ENCODE results near the gene EFNB3. TPM values are rescaled to one million over a fixed set of nuclear protein-coding genes. Genes with fewer than 3 reads are reported as not detected.

Gene EFNB3
- total RNA-seq, 4 donors from 2014 or later: 0.70 to 2.7 (median 1.9) TPM

GRCh38 chr17:7744416-7744815 lies 39.4 kb downstream of the EFNB3 start:
- Histone ChIP-seq H3K27ac (no peak overlapping the region), H3K9me3 (no peaks in the 10 kb centered on the region), H3K27me3 (peaks cover 0 to 33% (median 0%) of the 10 kb centered on the region in 4 donors), H3K36me3 (no peaks in the 10 kb centered on the region), H3K4me1 (peaks cover 0 to 11% (median 0%) of the 10 kb centered on the region in 3 donors), H3K4me3 (no peak overlapping the region)
- TF ChIP-seq POLR2A (IDR thresholded peaks at IDR 0.05): no peak
- TF ChIP-seq, protein P1, sequence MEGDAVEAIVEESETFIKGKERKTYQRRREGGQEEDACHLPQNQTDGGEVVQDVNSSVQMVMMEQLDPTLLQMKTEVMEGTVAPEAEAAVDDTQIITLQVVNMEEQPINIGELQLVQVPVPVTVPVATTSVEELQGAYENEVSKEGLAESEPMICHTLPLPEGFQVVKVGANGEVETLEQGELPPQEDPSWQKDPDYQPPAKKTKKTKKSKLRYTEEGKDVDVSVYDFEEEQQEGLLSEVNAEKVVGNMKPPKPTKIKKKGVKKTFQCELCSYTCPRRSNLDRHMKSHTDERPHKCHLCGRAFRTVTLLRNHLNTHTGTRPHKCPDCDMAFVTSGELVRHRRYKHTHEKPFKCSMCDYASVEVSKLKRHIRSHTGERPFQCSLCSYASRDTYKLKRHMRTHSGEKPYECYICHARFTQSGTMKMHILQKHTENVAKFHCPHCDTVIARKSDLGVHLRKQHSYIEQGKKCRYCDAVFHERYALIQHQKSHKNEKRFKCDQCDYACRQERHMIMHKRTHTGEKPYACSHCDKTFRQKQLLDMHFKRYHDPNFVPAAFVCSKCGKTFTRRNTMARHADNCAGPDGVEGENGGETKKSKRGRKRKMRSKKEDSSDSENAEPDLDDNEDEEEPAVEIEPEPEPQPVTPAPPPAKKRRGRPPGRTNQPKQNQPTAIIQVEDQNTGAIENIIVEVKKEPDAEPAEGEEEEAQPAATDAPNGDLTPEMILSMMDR (IDR thresholded peaks at IDR 0.05): no peak
- intact Hi-C loops (cut with DNase I): loop anchor here (10.0 kb wide), 2 partner anchors 70 to 240 kb away; no protein-coding TSS in a partner anchor
- WGBS, 2 donors: 62 to 74% methylated on average over 8 of the region's 8 CpGs
- DNase-seq: no peak

GRCh38 chr17:7745748-7746470 lies 40.9 kb downstream of the EFNB3 start:
- H3K4me3 ChIP-seq: no peak overlapping the region
- H3K27me3 ChIP-seq: peaks cover 0 to 18% (median 0%) of the 10 kb centered on the region in 4 donors
- H3K9me3 ChIP-seq: no peaks in the 10 kb centered on the region
- intact Hi-C loops (cut with DNase I): loop anchor here (10.0 kb wide), 2 partner anchors 69 to 239 kb away; no protein-coding TSS in a partner anchor
- no peak for TF ChIP-seq POLR2A (IDR thresholded peaks at IDR 0.05)
- TF ChIP-seq, protein P1 (IDR thresholded peaks at IDR 0.05): no peak
- no peak for DNase-seq
- H3K27ac ChIP-seq: no peak overlapping the region
- H3K4me1 ChIP-seq: peaks cover 0 to 11% (median 0%) of the 10 kb centered on the region in 3 donors
- WGBS, 2 donors: 28 to 35% methylated on average over 7 of the region's 7 CpGs
- H3K36me3 ChIP-seq: no peaks in the 10 kb centered on the region

DNA sequence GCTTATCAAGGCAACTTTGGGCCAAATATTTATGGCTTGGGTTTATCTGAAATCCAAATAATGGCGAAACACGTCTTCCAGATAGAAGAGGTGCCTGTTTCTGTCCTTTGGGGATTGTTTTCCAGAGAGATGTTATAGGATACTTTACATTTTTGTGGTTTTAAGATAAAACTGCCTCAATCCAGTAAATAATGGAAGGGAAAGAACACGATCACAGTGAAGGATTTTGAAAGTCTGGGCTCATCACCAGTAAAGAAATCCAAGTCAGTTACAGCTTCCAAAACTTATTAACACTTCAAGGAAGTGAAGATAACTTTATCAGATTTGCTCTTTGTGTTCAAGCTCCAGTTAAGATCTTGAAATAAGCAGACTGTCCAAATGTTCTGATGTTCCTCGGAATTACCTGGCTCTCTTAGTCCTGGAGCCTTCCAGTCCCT lies 42.7 kb downstream of the EFNB3 start:
- no peak overlapping the region for H3K4me3 ChIP-seq
- peaks cover 0 to 3% (median 0%) of the 10 kb centered on the region in 4 donors for H3K27me3 ChIP-seq
- DNase-seq: no peak
- H3K9me3 ChIP-seq: no peaks in the 10 kb centered on the region
- no peak overlapping the region for H3K27ac ChIP-seq
- WGBS, 2 donors: 68% methylated on average over 4 of the region's 4 CpGs
- peaks cover 0 to 11% (median 0%) of the 10 kb centered on the region in 3 donors for H3K4me1 ChIP-seq
- intact Hi-C loops (cut with DNase I): loop anchor here (10.0 kb wide), 2 partner anchors 67 to 237 kb away; no protein-coding TSS in a partner anchor
- TF ChIP-seq, protein P1 (IDR thresholded peaks at IDR 0.05): no peak
- no peak for TF ChIP-seq POLR2A (IDR thresholded peaks at IDR 0.05)
- H3K36me3 ChIP-seq: no peaks in the 10 kb centered on the region

DNA sequence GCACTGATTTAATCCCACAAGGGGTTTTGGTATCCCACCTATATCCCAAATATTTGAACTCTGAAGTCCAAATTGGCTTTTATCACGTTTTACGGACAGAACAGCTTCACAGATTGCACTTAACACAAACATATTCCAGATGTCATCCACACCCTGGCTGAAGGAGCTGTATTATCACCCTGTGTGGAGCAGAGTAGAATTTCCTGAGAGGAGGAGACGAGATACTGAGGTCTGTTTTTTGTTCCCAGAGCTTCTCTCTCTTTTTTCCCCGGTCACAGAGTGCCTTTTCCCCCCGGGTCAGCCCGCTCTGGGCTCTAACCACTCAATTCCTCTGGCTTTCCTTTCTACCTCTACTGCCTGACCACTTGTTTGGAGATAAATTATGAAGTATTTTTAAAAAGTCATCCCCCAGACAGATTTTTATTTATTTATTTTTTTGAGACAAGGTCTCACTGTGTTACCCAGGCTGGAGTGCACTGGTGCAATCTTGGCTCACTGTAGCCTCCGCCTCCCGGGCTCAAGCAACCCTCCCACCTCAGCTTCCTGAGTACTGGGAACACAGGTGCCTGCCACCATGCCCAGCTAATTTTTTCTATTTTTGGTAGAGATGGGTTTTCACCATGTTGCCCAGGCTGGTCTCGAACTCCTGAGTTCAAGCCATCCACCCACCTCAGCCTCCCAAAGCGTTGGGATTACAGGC lies 43.2 kb downstream of the EFNB3 start:
- TF ChIP-seq, protein P1 (IDR thresholded peaks at IDR 0.05): no peak
- TF ChIP-seq POLR2A (IDR thresholded peaks at IDR 0.05): no peak
- no peak for DNase-seq

More for the DNA sequence above, 43.2 kb downstream of the EFNB3 start:
- Histone ChIP-seq H3K27ac (no peak overlapping the region), H3K4me1 (peaks cover 0 to 11% (median 0%) of the 10 kb centered on the region in 3 donors), H3K27me3 (no peaks in the 10 kb centered on the region), H3K4me3 (no peak overlapping the region), H3K9me3 (no peaks in the 10 kb centered on the region), H3K36me3 (no peaks in the 10 kb centered on the region)
- intact Hi-C loops (cut with DNase I): loop anchor here (10.0 kb wide), 2 partner anchors 67 to 237 kb away; no protein-coding TSS in a partner anchor
- WGBS, 2 donors: 73 to 80% methylated on average over 10 of the region's 10 CpGs
